GM19324 (cell line): ENCODE data around the gene MYOCD.
"Not testable (repeated sequence)": the region's sequence is repeated elsewhere in the genome, so short reads cannot be mapped to it uniquely, and the experiment has no call there.

ENCODE experiments used
- ATAC-seq: cut with Tn5 transposase; IDR thresholded peaks from one replicate; pipeline ENCODE4 v1.9.1; 2021; ENCODE audit warnings: mild to moderate bottlenecking, moderate library complexity; ENCODE audit not compliant: unreplicated experiment, low FRiP score

Gene MYOCD, protein sequence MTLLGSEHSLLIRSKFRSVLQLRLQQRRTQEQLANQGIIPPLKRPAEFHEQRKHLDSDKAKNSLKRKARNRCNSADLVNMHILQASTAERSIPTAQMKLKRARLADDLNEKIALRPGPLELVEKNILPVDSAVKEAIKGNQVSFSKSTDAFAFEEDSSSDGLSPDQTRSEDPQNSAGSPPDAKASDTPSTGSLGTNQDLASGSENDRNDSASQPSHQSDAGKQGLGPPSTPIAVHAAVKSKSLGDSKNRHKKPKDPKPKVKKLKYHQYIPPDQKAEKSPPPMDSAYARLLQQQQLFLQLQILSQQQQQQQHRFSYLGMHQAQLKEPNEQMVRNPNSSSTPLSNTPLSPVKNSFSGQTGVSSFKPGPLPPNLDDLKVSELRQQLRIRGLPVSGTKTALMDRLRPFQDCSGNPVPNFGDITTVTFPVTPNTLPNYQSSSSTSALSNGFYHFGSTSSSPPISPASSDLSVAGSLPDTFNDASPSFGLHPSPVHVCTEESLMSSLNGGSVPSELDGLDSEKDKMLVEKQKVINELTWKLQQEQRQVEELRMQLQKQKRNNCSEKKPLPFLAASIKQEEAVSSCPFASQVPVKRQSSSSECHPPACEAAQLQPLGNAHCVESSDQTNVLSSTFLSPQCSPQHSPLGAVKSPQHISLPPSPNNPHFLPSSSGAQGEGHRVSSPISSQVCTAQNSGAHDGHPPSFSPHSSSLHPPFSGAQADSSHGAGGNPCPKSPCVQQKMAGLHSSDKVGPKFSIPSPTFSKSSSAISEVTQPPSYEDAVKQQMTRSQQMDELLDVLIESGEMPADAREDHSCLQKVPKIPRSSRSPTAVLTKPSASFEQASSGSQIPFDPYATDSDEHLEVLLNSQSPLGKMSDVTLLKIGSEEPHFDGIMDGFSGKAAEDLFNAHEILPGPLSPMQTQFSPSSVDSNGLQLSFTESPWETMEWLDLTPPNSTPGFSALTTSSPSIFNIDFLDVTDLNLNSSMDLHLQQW

DNA sequence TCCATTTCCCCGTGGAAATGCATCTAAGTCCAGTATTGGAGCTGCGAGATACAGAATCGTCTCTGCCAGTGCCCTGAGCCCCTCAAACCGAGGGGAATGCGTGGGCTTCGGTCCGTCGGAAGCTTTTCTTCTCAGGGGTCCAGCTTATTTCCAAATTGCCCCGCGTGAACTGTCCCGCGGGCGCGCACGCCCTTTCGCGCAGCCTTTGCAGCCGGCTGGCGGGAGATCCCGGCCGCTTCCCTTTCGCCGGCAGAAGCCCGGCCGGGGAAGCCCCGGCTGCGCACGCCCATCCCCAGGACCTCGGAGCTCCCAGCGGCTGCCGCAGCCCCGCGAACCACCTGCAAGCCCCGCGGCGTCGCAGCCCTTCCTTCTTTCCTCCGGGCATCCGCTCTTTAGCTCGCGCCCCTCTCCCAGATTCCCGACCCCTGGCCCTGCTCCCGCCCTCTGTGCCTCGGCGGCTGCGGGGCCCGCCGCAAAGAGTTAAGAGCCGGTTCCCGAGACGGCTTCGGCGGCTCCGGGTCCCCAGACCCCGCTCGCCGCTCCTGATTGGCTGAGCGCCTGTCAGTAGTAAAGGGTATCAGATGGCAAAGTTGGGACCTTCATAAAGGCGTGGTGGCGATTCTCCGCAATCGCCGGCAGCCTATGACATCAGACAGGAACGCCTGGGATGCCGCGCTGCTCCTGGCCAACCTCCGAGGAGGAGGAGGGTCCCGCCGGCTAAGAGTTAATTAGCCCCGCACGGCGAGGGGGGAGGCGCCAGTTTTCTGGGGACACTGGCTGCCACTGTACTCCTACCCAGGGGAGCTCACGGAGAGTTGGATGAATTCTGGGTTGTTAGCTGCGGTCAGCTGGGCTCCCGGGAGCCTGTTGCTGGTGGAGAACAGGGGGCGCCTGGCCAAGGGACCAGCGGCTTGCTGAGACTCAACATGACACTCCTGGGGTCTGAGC, at the start of gene MYOCD:
MYOCD (plus strand) TSS at position 628 of the 948 bp plus-strand sequence; CDS start at position 927, 299 bp downstream.
- ATAC-seq: no peak

DNA sequence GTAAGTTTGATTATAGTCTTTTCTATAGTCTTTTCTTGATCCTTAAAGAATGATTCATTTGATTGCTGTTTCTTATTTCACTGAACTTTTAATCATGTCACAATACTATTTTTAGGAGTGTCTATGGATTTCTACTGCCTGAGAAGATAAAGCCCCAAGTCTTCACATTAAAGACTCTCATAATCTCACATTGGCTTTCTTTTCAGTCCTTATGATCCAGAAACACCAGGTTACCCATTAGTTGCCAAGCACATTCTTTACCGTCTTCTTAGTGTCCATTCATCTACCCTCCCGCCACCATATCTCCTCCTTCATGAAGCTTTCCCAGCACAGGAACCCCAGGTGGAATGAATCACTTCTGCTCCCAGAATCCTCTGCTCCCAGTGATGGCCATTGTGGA, 49.5 kb upstream of the MYOCD start:
- no peak for ATAC-seq

DNA sequence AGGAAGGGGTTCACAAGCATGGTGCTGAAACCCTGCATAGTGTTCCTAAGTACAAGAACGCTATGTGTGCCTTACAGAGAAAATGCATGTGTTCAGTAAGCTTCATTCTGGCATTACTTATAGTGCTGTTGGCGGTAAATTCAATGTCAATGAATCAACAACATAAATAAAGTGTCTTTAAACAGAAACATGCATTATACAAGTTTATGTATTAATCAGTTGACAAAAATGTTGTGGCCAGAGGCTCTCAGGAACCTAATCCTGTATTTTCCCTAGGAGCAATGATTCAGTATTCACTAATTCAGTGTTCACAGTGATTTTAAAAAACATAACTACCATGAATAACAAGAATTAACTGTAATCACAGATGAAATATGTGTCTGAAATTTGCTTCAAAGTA, 47.1 kb upstream of the MYOCD start:
- no peak for ATAC-seq

DNA sequence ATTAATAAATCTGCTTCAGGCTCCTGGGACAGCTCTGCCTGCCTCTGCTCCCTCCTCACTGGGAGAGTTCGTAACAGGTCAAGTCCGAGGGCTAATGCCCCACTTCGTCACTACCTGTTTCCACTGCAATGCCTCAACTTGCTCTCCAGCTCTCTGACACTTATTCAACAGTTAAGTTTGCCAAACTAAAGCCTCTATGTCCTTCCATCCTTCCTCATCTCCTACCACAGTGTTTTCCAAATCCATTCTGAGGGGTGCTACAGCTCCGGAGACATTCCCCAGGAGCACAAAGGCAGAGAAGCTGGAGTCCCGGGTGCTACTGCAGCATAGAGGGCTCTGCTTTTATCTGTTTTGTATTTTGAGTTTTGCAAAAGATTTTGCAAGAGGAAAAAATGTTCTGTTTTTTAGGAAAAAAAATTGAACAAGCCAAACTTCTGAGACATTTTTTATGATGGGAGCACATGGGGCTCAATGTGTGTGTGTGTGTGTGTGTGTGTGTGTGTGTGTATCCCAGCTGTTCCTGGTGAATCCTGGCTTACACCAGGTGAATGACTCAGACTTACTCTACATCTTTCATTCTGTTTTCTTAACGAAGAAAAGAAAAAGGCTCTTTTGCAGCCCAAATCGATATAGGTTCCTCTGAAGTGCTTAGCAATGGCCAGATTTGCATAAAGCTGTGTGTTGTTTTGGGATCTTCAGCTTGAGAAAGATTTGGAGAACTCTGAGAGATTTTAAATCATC, 46.1 kb upstream of the MYOCD start:
- ATAC-seq: no peak

DNA sequence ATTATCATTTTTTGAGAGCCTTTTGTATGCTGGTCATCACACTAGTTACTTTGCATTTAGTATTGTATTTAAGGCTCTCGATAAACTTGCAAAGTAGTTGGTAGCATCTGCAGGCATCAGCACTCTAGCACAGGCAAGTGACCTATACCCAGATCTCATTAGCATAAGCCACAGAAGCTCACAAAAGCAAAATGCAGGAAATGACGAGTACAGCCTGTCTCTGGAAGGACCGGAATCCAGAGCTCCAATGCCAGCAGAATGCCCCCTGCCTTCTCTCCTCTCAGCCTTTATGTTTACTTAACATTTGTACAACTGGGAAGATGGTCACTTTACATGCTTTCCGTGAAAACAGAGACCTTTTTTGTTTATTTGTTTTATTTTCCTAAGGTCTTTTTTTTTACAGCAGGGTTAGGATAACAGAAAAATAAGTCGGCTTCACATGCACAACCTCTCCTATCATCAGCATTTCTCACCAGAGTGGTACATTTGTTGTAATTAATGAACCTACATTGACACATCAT, 45.4 kb upstream of the MYOCD start:
- ATAC-seq: no peak

DNA sequence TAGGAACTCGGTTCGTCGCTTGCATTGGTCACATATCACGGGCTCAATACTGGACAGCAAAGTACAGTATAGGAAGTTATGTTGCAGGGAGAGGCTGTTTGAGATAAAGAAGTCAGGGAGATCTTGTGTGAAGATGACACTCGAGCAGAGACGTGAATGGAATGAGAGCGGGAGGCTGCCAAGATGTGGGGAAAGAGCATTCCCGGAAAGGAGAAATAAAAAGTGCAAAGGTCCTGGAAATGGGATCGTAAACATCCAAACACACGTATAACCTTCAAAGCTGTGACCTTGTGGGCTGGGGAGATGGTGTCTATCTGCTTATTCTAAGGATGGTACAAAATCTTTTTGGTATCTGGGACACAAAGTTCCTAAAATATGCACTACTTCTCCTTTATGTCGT, 43.0 kb upstream of the MYOCD start:
- ATAC-seq: no peak

DNA sequence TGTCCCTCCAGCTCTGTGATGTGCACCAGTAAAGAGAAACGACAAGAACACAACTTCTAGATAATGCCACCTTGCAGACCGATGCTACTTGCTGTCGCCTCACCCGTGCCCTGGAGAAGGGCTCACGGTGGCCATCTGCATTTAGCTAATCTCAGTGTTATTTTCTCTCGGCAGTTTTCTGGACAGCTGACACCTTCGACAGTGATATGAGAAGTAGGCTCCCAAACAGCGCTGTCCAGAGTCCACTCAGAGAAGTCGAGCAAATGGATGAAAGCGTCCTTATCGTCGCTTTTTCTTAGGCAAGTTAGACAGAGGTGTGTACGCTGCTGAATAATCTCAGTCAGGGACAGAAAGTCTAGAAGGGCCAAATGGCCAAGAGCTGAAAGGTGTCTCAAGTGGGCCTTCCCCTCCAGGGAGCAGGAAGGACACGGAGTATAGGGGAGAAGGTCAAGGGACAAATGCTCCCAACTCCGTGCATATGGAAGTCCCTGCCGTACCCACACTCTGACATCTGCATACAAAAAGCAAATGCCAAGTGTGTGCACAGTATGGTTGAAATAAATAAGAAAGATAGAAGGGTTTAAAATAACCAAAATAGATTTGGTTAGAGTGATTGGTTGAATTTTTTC, 42.4 kb upstream of the MYOCD start:
- no peak for ATAC-seq

DNA sequence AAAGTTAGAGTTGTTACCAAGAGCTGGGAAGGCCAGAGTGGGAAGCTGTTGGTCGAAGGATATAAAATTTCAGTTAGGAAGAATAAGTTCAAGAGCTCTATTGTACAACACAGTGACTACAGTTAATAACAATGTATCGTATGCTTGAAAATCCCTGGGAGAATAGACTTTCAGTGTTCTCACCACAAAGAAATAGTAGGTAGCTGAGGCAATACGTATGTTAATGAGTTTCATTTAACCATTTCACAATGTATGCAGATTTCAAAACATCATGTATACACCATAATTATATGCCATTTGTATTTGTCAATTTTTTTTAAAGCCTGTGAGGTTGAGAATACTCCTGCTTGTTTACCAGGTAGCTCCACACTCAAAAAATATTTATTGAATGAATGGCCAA, 41.5 kb upstream of the MYOCD start:
- no peak for ATAC-seq

DNA sequence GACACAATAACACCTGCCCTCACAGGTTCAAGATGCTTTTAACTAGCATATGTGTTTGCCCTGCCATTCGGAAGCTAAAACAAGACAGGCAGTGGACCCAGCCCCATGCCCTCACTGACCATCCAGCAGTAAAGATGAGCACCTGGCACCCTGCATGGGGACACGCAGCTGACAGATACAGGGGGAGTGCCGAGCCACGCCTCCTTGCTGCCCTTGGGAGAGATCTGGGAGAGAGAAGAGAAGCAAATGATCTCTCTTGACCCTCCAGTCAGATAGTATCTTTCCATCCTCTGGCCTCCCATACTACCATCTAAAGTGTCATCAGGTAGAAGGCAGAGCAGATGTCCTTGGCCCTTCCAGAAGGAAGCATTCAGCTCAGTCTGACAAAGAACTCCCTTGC, 40.6 kb upstream of the MYOCD start:
- no peak for ATAC-seq

DNA sequence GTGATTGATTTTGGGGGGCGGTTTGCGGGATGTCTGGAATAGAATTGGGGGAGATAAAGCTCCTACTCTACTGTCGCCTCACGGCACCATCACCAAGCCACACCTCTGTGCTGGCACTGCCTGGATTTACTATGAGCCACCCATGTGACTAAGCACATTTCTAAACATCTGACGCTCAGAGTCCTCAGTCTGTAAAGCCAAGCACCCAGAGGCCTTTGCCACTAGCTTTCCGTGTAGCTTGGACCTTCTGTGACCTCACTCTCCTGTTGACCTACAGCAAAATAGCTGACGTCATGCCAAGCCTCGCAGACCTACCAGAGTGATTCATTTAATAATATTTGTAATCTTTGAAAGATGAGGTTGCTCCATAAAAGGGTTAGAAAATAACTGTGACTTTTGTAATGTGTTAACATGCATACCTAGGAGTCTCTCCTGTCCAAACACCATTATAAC, 38.5 kb upstream of the MYOCD start:
- ATAC-seq: no peak

DNA sequence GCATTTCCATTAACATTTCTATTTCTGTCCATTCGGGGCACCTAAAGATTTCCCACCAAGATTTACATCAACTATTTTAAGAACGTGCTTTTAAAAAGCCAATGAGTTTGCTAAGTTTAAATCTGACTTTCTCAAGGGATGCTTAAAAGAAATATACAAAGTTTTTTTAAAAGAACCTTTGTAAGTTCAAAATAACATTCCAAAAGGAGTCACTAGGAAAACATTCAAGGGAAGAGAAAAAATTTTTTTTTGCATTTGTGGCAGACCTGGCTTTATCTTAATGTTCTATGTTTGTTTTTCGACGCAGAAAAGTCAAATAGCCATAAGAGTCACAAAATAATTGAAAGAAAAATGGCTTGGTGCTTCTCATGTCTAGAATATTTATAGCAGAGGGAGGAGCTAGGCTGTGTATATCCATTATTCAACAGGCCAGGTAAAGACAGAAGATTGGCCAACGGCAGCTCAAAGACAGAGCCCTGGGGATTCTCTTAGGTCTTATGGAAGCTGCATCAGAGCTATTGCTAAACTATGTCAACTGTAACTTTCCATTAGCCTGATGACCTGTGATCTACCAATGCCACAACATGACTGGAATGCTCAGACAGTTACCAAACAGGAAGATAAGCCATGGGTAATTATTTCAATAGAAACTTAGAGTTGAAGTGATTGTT, 37.8 kb upstream of the MYOCD start:
- ATAC-seq: no peak

DNA sequence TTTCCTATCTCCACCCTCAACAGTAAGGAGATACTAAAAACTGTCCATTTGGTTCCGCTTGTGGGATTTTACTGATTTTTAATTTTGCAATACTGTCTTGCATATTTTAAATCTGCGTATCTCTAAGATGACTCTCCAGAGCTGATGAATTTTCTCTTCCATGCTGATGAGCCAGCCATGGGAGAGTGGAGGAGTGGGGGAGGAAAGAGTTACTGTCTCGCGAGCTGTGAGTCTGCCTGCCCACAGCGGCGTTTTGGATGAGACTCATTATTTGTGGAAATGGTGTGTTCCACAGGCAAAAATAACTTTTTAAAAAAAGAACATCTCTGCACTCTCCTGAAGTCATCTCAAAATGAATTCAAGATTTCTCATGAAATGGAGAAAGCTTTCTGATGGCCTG, 34.6 kb upstream of the MYOCD start:
- ATAC-seq: no peak

DNA sequence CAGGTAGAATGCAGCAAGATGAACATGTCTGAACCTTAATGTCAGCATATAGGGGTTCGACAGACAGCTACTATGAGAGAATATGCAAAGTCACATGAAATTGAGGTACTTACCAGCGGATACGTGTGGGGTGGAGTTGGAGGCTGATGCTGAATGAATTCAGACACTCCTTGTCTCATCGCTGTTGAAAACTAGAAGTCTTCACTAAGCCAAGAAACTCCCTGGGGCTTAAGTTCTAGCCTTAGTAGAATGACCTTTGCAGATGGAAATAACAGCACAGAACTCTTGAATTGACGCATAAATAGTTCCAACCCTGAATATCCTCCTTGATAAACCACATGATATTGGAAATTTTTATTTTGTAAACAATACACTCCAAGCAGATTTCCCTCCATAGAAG, 32.9 kb upstream of the MYOCD start:
- ATAC-seq: no peak

DNA sequence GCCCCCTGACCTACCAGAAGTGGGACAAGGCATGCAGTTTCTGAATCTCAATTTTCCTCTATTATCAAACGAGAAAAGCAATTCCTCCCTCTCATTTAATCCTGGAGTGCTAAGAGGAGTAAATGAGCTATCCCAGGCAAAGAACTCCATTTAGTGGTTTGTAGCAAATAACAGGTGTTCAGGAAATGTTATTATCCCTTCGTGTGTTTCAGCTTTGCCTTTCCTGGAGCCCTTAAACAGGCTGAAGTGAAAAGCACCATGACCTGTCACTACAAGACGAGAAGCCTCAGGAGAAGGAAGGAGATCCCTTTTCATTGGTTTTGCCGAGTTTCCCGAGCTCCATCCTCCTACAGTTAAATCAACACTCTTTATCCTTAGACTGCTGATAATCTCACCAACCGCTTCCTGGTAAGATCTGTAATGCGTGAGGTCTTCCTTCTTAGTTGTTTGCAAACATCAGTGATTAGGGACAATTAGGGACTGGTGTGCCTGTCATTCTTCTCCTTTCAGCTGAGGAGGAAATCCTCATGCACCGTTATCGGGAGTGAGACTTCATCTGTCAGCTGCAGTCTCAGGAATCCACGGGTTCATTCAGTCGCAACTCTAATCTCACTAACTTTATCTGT, 30.8 kb upstream of the MYOCD start:
- ATAC-seq: no peak

DNA sequence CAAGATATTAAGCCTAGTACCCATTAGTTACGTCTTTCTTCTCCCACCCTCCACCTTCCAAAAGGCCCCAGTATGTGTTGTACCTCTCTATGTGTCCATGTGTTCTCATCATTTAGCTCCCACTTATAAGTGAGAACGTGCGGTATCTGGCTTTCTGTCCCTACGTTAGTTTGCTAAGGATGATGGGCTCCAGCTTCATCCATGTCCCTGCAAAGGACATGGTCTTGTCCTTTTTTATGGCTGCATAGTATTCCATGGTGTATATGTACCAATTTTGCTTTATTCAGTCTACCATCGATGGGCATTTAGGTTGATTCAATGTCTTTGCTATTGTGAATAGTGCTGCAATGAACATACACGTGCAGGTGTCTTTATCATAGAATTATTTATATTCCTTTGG, 29.7 kb upstream of the MYOCD start:
- not testable (repeated sequence) for ATAC-seq

DNA sequence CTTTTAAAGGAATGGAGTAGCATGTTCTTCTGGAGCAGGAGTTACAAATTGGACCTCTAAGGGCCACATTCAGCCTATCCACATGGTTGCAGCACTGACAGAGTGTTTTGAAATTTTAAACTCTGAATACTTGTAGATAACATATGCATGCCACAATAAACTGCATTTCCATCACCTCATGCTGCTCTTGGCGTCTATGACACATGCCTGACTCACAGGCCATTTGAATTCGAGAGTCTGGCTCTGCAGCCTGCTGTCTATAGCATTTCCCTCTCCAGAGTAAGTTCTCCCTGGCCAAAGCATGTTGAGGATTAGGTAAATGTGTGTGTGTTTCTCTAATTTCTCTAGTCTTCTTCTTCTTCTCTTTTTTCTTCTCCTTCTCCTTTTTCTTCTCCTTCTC, 28.7 kb upstream of the MYOCD start:
- no peak for ATAC-seq

DNA sequence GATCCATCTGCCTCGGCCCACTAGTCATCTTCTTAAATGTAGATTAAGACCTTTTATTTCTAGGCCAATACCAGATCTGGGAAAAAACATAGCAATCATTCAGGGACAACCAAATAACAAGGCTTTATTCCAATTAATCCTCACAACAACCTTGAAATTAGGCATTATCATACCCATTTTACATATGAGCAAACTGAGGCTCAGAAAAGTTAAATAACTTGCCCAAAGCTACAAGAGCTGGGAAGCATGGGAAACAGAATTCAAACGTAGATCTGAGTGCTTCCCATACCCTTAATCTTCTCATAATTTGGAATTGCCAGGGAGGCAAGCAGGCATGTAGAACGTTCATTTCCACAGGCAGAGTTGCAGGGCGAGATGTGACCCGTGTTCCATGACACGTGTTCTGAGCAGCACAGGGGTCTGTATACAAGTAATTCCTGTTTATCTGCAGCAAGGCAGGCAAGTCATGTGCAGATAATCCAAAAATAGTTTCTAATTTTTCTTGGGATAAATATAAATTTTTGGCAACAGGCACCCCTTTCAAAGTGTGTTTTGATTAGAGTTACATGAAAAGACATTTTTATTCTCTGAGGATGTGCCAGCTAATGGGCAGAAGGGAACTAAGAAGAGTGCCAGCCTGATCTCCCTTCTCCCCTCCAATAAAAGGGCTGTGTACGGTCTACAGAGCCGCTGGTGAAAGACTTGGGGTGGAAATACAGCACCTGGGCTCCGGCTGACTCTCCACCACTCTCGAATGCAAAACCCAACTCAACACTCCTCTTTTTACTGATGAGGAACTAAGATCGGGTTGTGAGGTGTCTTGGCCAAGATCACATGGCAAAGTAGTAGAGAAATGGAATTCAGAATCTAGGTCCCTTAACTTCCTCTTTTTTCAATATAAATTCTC, 27.7 kb upstream of the MYOCD start:
- ATAC-seq: no peak
